Upper lobe of left lung (tissue), 6 donors: ENCODE measurements around the gene P2RY14. TPM values are rescaled to one million over a fixed set of nuclear protein-coding genes. Genes with fewer than 3 reads are reported as not detected.

ENCODE experiments used
- ATAC-seq, 2 donors: fragments of 200-7000 bp; cut with Tn5 transposase; one replicate each; pipeline ENCODE4 v1.9.1; 2022; ENCODE audit warnings: mild to moderate bottlenecking in 2 of 2, moderate library complexity in 2 of 2; ENCODE audit not compliant: low FRiP score in 2 of 2
- DNase-seq, 2 donors: peaks; one replicate each; pipeline ENCODE4 v3.0.0-alpha.2; 2019 to 2020
- H3K27ac ChIP-seq, 4 donors: fragments of 200-600 bp; sonication (generic); one replicate each; pipeline ENCODE4 v1.5.1; 2016 to 2019
- H3K27me3 ChIP-seq, 4 donors: fragments of 200-600 bp; sonication (generic); one replicate each; pipeline ENCODE4 v1.5.1; 2017 to 2019
- H3K36me3 ChIP-seq, 4 donors: fragments of 200-600 bp; sonication (generic); one replicate each; pipeline ENCODE4 v1.5.1; 2016 to 2019
- H3K4me1 ChIP-seq, 4 donors: fragments of 200-600 bp; sonication (generic); one replicate each; pipeline ENCODE4 v1.5.1; 2018 to 2019
- H3K4me3 ChIP-seq, 4 donors: fragments of 200-600 bp; sonication (generic); one replicate each; pipeline ENCODE4 v1.5.1; 2017 to 2019; ENCODE audit warnings: mild to moderate bottlenecking in 2 of 4, moderate library complexity in 1 of 4
- H3K9me3 ChIP-seq, 4 donors: fragments of 200-600 bp; sonication (generic); one replicate each; pipeline ENCODE4 v1.5.1; 2018 to 2019
- EP300 ChIP-seq, 4 donors: sonication (generic); formaldehyde crosslinking; IDR thresholded peaks; one replicate each; pipeline ENCODE4 v1.5.1; 2017; ENCODE audit warnings: antibody characterized with exemption in 4 of 4, control low read depth in 2 of 4
- POLR2A ChIP-seq, 4 donors: fragments of 450-650 bp; IDR thresholded peaks; one replicate each; pipeline ENCODE4 v1.5.1; 2016 to 2017; ENCODE audit warnings: antibody characterized with exemption in 4 of 4, mild to moderate bottlenecking in 2 of 4
- POLR2AphosphoS5 ChIP-seq, 2 donors: sonication (generic); formaldehyde crosslinking; IDR thresholded peaks; one replicate each; pipeline ENCODE4 v1.5.1; 2017; ENCODE audit warnings: antibody characterized with exemption in 2 of 2
- WGBS, 2 donors: methylation state at CpG; one replicate each; pipeline ENCODE4 v1.1.5; 2017 to 2018; 5-methylcytosine and 5-hydroxymethylcytosine counted together
- total RNA-seq, 6 donors: library from RNA; depleted of rRNA in 4 of 6; stranded (reverse); fragments of >200 nt in 4 of 6; gene quantifications; one replicate each; pipeline versions ENCODE4 v1.1.0 to v1.2.1, GENCODE V29; 2016 to 2021
- TF ChIP-seq, protein P1 (sequence below), 6 experiments: fragments of 450-650 bp in 4 of 6; fragments of 200-600 bp in 2 of 6; sonication (generic) in 2 of 6; IDR thresholded peaks; one replicate each; pipeline ENCODE4 v1.5.1; 2016 to 2019; ENCODE audit warnings: antibody characterized with exemption in 6 of 6
- donor health status: DM: no; HTN: no; CAD: no; lungs with moderate emphysema.
- donor health status: DM: no; HTN: yes; CAD: no; lungs with severe emphysema.

Gene P2RY14
- total RNA-seq, 6 donors from 2014 or later = 1.7 to 6.2 (median 3.9) TPM

- no peak for DNase-seq
Observed at GRCh38 chr3:151182349-151183079, 95.8 kb downstream of the P2RY14 start.

GRCh38 chr3:151178208-151178845 is 100.0 kb downstream of the P2RY14 start:
- no peak for DNase-seq
- Histone ChIP-seq H3K4me3 (no peak overlapping the region), H3K4me1 (no peaks in the 10 kb centered on the region), H3K27ac (no peak overlapping the region), H3K27me3 (no peaks in the 10 kb centered on the region), H3K36me3 (no peaks in the 10 kb centered on the region), H3K9me3 (no peaks in the 10 kb centered on the region)
- TF ChIP-seq POLR2A (IDR thresholded peaks at IDR 0.05) (no peak), EP300 (IDR thresholded peaks at IDR 0.05) (no peak), POLR2AphosphoS5 (IDR thresholded peaks at IDR 0.05) (no peak)
- TF ChIP-seq, protein P1, sequence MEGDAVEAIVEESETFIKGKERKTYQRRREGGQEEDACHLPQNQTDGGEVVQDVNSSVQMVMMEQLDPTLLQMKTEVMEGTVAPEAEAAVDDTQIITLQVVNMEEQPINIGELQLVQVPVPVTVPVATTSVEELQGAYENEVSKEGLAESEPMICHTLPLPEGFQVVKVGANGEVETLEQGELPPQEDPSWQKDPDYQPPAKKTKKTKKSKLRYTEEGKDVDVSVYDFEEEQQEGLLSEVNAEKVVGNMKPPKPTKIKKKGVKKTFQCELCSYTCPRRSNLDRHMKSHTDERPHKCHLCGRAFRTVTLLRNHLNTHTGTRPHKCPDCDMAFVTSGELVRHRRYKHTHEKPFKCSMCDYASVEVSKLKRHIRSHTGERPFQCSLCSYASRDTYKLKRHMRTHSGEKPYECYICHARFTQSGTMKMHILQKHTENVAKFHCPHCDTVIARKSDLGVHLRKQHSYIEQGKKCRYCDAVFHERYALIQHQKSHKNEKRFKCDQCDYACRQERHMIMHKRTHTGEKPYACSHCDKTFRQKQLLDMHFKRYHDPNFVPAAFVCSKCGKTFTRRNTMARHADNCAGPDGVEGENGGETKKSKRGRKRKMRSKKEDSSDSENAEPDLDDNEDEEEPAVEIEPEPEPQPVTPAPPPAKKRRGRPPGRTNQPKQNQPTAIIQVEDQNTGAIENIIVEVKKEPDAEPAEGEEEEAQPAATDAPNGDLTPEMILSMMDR (IDR thresholded peaks at IDR 0.05) = no peak
- WGBS, 2 donors = 91 to 94% methylated on average over 2 of the region's 2 CpGs
- ATAC-seq = no peak

More at GRCh38 chr3:151182349-151183079, 95.8 kb downstream of the P2RY14 start:
- no peak overlapping the region for H3K4me3 ChIP-seq
- no peaks in the 10 kb centered on the region for H3K27me3 ChIP-seq
- 73 to 80% methylated on average over 5 of the region's 5 CpGs for WGBS, 2 donors
- TF ChIP-seq POLR2A (IDR thresholded peaks at IDR 0.05) (no peak), EP300 (IDR thresholded peaks at IDR 0.05) (no peak), POLR2AphosphoS5 (IDR thresholded peaks at IDR 0.05) (no peak)
- TF ChIP-seq, protein P1 (IDR thresholded peaks at IDR 0.05) = no peak
- no peaks in the 10 kb centered on the region for H3K4me1 ChIP-seq
- no peak overlapping the region for H3K27ac ChIP-seq
- H3K36me3 ChIP-seq = no peaks in the 10 kb centered on the region
- no peaks in the 10 kb centered on the region for H3K9me3 ChIP-seq
- no peak for ATAC-seq

- H3K4me3 ChIP-seq = no peak overlapping the region
- no peaks in the 10 kb centered on the region for H3K9me3 ChIP-seq
- peaks cover 0 to 5% (median 2%) of the 10 kb centered on the region in 4 donors for H3K4me1 ChIP-seq
- TF ChIP-seq EP300 (IDR thresholded peaks at IDR 0.05) (no peak), POLR2AphosphoS5 (IDR thresholded peaks at IDR 0.05) (no peak), POLR2A (IDR thresholded peaks at IDR 0.05) (no peak)
- TF ChIP-seq, protein P1 (IDR thresholded peaks at IDR 0.05) = no peak
- 94 to 98% methylated on average over 2 of the region's 2 CpGs for WGBS, 2 donors
- no peak overlapping the region for H3K27ac ChIP-seq
- no peaks in the 10 kb centered on the region for H3K27me3 ChIP-seq
- ATAC-seq = no peak
- H3K36me3 ChIP-seq = no peaks in the 10 kb centered on the region
- DNase-seq = no peak
Observed at GRCh38 chr3:151175952-151176351, 102.4 kb downstream of the P2RY14 start.

GRCh38 chr3:151174351-151174750 is 104.0 kb downstream of the P2RY14 start:
- TF ChIP-seq EP300 (IDR thresholded peaks at IDR 0.05) (no peak), POLR2AphosphoS5 (IDR thresholded peaks at IDR 0.05) (no peak), POLR2A (IDR thresholded peaks at IDR 0.05) (no peak)
- TF ChIP-seq, protein P1 (IDR thresholded peaks at IDR 0.05) = no peak
- H3K9me3 ChIP-seq = no peaks in the 10 kb centered on the region
- WGBS, 2 donors = 27 to 47% methylated on average over 2 of the region's 2 CpGs
- no peak overlapping the region for H3K27ac ChIP-seq
- H3K27me3 ChIP-seq = no peaks in the 10 kb centered on the region
- H3K4me1 ChIP-seq = peaks cover 3 to 18% (median 14%) of the 10 kb centered on the region in 4 donors
- ATAC-seq (no peak), DNase-seq (no peak)
- H3K4me3 ChIP-seq = no peak overlapping the region
- no peaks in the 10 kb centered on the region for H3K36me3 ChIP-seq
